Adrenal gland (tissue), 12 donors: ENCODE data around the gene AFAP1. TPM values are rescaled to one million over a fixed set of nuclear protein-coding genes. Genes with fewer than 3 reads are reported as not detected.

ENCODE experiments used
- DNase-seq, 7 donors: peaks; one replicate each; pipeline ENCODE4 v3.0.0-alpha.2; 2019 to 2020
- H3K27ac ChIP-seq, 5 donors: fragments of 200-600 bp; sonication (generic) in 4 of 5; 1 replicate in 3 of 5; 2 replicates in 2 of 5; pipeline versions ENCODE4 v1.5.1 to v1.8.0; 2016 to 2020; ENCODE audit warnings: mild to moderate bottlenecking in 1 of 5
- H3K27me3 ChIP-seq: fragments of 200-600 bp; 2 replicates; pipeline ENCODE4 v1.8.0; 2021
- H3K36me3 ChIP-seq, 2 donors: fragments of 200-600 bp; replicated peaks in 1 of 2; 1 replicate in 1 of 2; 2 replicates in 1 of 2; pipeline versions ENCODE4 v1.5.1 to v1.8.0; 2018 to 2022
- H3K4me1 ChIP-seq, 2 donors: fragments of 200-600 bp; replicated peaks in 1 of 2; 1 replicate in 1 of 2; 2 replicates in 1 of 2; pipeline versions ENCODE4 v1.5.1 to v1.8.0; 2018 to 2021
- H3K4me3 ChIP-seq, 4 donors: fragments of 200-600 bp; sonication (generic) in 3 of 4; one replicate each; pipeline ENCODE4 v1.5.1; 2016 to 2018
- H3K9me3 ChIP-seq, 3 donors: fragments of 200-600 bp; sonication (generic) in 1 of 3; replicated peaks in 1 of 3; 1 replicate in 2 of 3; 2 replicates in 1 of 3; pipeline versions ENCODE4 v1.5.1 to v1.8.0; 2016 to 2021
- POLR2A ChIP-seq, 2 donors: fragments of 450-650 bp; IDR thresholded peaks; one replicate each; pipeline ENCODE4 v1.6.1; 2017; ENCODE audit warnings: antibody characterized with exemption in 2 of 2, mild to moderate bottlenecking in 2 of 2, moderate library complexity in 1 of 2
- WGBS, 4 donors: extraction: QIAGEN DNeasy Blood & Tissue Kit in 2 of 4; methylation state at CpG; one replicate each; pipeline versions ENCODE4 v1.1.5 to v1.1.7; 2013 to 2017; 5-methylcytosine and 5-hydroxymethylcytosine counted together
- intact Hi-C, 2 donors: fragments of 100-400 bp; cut with DNase I; formaldehyde crosslinking; loops; one replicate each; pipeline versions ENCODE4 v1.14.1 to v1.15.0; 2022 to 2023
- polyA plus RNA-seq, 3 donors: library from polyadenylated mRNA; stranded (reverse); fragments of 200-250 nt in 2 of 3; fragments of 350-450 nt in 1 of 3; fragmentation: Illumina TruSeq in 1 of 3; extraction: RNeasy Lipid Tissue Mini Kit (QIAGEN cat#74804) in 1 of 3; gene quantifications; one replicate each; pipeline ENCODE4 v1.2.3, GENCODE V29; 2013 to 2014
- total RNA-seq, 9 donors: library from RNA; depleted of rRNA in 4 of 9; stranded (reverse); fragments of >200 nt in 4 of 9; fragments of 120-200 nt in 1 of 9; fragmentation: NEBNext Ultra II Directional in 1 of 9; extraction: Animal tissue kit (Norgen Biotek cat#: 25700) in 1 of 9; gene quantifications; one replicate each; pipeline versions ENCODE4 v1.1.0 to v1.2.4, GENCODE V29; 2013 to 2023
- TF ChIP-seq, protein P1 (sequence below), 6 experiments: fragments of 450-650 bp in 4 of 6; fragments of 200-600 bp in 2 of 6; sonication (generic) in 1 of 6; IDR thresholded peaks; 1 replicate in 5 of 6; 2 replicates in 1 of 6; pipeline versions ENCODE4 v1.5.1 to v1.8.0; 2016 to 2021; ENCODE audit warnings: antibody characterized with exemption in 6 of 6, mild to moderate bottlenecking in 2 of 6, moderate library complexity in 1 of 6
- donor health status: healthy with polysubstance abuse.
- donor health status: Bipolar disorder and iron deficiency.
- donor health status: DM: yes; HTN: yes; CAD: no.
- donor health status: DM: no; HTN: no; CAD: no.
- donor health status: DM: no; HTN: no; CAD: no.
- donor health status: DM: yes; HTN: yes; CAD: no.

AFAP1 gene
- total and polyA plus RNA-seq, 12 donors: 3.3 to 16.1 (median 9.8) TPM

- TF ChIP-seq, protein P1, sequence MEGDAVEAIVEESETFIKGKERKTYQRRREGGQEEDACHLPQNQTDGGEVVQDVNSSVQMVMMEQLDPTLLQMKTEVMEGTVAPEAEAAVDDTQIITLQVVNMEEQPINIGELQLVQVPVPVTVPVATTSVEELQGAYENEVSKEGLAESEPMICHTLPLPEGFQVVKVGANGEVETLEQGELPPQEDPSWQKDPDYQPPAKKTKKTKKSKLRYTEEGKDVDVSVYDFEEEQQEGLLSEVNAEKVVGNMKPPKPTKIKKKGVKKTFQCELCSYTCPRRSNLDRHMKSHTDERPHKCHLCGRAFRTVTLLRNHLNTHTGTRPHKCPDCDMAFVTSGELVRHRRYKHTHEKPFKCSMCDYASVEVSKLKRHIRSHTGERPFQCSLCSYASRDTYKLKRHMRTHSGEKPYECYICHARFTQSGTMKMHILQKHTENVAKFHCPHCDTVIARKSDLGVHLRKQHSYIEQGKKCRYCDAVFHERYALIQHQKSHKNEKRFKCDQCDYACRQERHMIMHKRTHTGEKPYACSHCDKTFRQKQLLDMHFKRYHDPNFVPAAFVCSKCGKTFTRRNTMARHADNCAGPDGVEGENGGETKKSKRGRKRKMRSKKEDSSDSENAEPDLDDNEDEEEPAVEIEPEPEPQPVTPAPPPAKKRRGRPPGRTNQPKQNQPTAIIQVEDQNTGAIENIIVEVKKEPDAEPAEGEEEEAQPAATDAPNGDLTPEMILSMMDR (IDR thresholded peaks at IDR 0.05): no peak
- no peak for TF ChIP-seq POLR2A (IDR thresholded peaks at IDR 0.05)
- H3K9me3 ChIP-seq: no peaks in the 10 kb centered on the region
- no peaks in the 10 kb centered on the region for H3K27me3 ChIP-seq
- intact Hi-C loops: loop anchor here in 1 of 2 donors (5.0 kb wide), 1 partner anchor 38 kb away; no protein-coding TSS in a partner anchor
- DNase-seq: no peak
- H3K4me1 ChIP-seq: no peaks in the 10 kb centered on the region
- H3K27ac ChIP-seq: no peak overlapping the region
- H3K4me3 ChIP-seq: no peak overlapping the region
- peaks cover 0 to 20% of the 10 kb centered on the region in 2 donors for H3K36me3 ChIP-seq
- 91 to 98% (median 92%) methylated on average over 5 of the region's 5 CpGs for WGBS, 4 donors
These were observed 175.2 kb downstream of the AFAP1 start for GRCh38 chr4:7764466-7764865.

GRCh38 chr4:7763788-7764187 is 175.9 kb downstream of the AFAP1 start:
- no peak for TF ChIP-seq POLR2A (IDR thresholded peaks at IDR 0.05)
- TF ChIP-seq, protein P1 (IDR thresholded peaks at IDR 0.05): no peak
- no peak for DNase-seq
- Histone ChIP-seq H3K4me1 (no peaks in the 10 kb centered on the region), H3K9me3 (no peaks in the 10 kb centered on the region), H3K27ac (no peak overlapping the region), H3K4me3 (no peak overlapping the region), H3K36me3 (peaks cover 0 to 13% of the 10 kb centered on the region in 2 donors), H3K27me3 (no peaks in the 10 kb centered on the region)
- intact Hi-C loops: loop anchor here (2.0 to 5.0 kb wide), 2 partner anchors 39 kb away; no protein-coding TSS in a partner anchor
- 82 to 93% (median 82%) methylated on average over 9 to 10 of the region's 10 CpGs for WGBS, 4 donors

GRCh38 chr4:7763106-7763505 is 176.6 kb downstream of the AFAP1 start:
- 89 to 94% (median 93%) methylated on average over 10 to 16 of the region's 16 CpGs for WGBS, 4 donors
- H3K27ac ChIP-seq: no peak overlapping the region
- no peaks in the 10 kb centered on the region for H3K9me3 ChIP-seq
- intact Hi-C loops: loop anchor here (2.0 to 5.0 kb wide), 2 partner anchors 39 to 40 kb away; no protein-coding TSS in a partner anchor
- no peak overlapping the region for H3K4me3 ChIP-seq
- no peaks in the 10 kb centered on the region for H3K4me1 ChIP-seq
- TF ChIP-seq, protein P1 (IDR thresholded peaks at IDR 0.05): no peak
- TF ChIP-seq POLR2A (IDR thresholded peaks at IDR 0.05): no peak
- DNase-seq: no peak
- peaks cover 0 to 9% of the 10 kb centered on the region in 2 donors for H3K36me3 ChIP-seq
- no peaks in the 10 kb centered on the region for H3K27me3 ChIP-seq

DNA sequence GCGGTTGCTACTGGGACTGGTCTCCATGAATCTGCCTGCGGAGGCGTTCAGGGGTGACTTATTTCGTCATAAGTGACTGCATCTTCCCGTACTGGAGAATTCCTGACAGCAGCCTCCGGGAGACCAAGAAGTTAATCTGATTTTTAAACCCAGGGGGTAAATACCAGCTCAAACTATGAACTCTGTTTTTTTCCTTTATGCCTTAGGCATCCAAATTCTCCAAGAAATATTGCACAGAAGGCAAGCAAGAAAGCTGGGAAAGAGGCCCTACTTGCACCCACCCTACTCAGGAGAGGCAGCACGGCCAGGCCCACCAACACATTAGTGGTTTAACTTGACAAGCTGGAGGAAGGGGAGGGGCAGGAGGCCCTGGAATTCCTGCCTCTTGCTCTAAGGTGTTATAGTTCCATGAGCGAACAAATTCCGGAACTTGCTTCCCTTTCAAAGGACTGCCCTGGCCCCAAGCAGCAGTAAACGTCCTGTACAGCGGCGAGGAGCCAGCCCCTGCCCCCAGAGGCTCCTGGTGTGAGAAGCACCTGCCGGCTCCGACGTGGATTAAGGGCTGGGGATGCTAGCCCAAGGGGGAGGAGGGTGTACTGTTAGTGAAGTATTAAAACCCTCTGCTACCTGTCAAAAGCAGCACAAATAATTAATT is 177.2 kb downstream of the AFAP1 start:
- no peak for DNase-seq
- no peak overlapping the region for H3K4me3 ChIP-seq
- intact Hi-C loops: loop anchor here (2.0 to 5.0 kb wide), 2 partner anchors 40 kb away; no protein-coding TSS in a partner anchor
- H3K27ac ChIP-seq: no peak overlapping the region
- H3K36me3 ChIP-seq: peaks cover 0 to 9% of the 10 kb centered on the region in 2 donors
- no peak for TF ChIP-seq POLR2A (IDR thresholded peaks at IDR 0.05)
- TF ChIP-seq, protein P1 (IDR thresholded peaks at IDR 0.05): no peak
- 87 to 92% (median 90%) methylated on average over 12 to 15 of the region's 15 CpGs for WGBS, 4 donors
- H3K4me1 ChIP-seq: peaks cover 0 to 3% of the 10 kb centered on the region in 2 donors
- no peaks in the 10 kb centered on the region for H3K27me3 ChIP-seq
- H3K9me3 ChIP-seq: no peaks in the 10 kb centered on the region
